HG03039 (cell line): ENCODE results near the gene CHRNB2.

Source experiments
- ATAC-seq: cut with Tn5 transposase; IDR thresholded peaks from one replicate; pipeline ENCODE4 v1.9.1; 2021; ENCODE audit warnings: mild to moderate bottlenecking, moderate library complexity; ENCODE audit not compliant: unreplicated experiment

CHRNB2 gene

DNA sequence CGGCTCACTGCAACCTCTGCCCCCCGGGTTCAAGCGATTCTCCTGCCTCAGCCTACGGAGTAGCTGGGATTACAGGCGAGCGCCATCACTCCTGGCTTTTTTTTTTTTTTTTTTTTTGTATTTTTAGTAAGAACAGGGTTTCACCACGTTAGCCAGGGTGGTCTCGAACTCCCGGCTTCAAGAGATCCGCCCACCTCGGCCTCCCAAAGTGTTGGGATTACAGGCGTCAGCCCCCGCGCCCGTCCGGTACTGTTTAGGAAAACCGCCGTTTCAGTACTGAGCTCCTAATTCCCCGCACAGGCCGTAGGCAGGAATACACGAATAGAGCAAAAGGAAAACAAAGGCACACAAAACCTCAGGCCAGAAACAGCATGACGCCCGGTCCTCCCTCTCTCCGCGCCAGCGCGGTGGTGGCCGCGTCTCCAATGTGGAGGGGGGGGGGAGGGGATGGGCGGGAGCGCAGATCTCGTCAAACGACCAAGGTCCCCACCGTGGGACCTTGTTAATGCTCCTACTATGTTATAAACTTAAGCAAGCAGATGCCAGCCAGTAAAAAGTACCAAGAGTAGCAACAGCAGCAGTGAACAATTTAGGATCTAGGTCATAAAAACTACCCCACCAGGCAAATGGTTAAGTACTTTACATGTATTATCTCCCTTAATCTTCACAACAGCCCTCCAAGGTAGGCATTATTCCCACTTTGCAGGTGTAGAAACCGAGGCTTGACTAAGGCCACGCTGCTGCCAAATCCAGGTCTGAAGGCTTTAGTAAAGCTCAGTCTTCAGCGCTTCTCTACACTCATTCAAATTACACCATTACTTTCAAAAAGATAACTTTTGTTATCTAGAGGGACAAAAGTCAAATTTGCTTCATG lies 41.1 kb downstream of the CHRNB2 start:
- ATAC-seq = no peak

DNA sequence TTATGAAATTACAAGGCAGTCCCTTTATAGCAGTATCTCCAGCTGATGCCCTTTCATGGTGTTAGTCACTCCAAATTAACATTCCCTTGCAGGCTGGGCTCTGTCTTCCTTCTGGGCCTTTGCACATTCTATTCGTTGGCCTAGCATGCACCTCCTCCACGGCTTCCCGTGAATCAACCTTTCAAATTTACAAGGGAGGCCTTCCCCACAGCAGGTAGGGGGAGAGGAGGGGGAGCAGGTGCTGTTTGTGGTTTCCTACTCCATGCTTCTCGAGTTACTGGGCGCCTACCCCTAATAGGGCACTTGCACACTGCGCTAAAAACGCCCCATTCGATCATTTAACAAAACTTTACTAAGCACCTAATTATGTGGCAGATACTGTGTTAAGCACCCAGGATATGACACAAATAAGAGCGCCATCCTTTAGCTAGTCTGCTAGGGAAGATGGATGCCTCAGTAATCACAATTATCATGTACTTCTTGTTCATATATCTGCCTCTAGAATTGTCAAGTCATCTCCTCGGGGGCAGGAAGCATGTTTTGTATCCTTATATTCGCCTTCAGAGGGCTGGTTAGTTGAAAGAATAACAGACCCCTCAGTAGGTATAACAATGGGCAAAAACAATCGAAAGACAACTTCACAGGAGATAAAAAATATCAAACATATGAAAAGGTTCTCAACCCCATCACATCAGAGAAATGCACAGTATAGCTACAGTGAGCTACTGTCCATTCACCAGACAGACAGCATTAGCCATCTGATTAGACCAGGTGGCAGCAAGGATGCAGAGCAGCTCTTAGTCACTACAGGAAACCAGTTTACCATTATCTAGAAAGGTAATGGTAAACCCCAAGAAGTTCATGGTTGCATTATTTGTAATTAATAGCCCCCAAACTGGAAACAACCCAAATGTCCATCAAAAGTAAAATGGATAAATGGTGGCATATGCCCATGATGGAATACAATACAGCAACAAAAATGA lies 42.1 kb downstream of the CHRNB2 start:
- no peak for ATAC-seq

DNA sequence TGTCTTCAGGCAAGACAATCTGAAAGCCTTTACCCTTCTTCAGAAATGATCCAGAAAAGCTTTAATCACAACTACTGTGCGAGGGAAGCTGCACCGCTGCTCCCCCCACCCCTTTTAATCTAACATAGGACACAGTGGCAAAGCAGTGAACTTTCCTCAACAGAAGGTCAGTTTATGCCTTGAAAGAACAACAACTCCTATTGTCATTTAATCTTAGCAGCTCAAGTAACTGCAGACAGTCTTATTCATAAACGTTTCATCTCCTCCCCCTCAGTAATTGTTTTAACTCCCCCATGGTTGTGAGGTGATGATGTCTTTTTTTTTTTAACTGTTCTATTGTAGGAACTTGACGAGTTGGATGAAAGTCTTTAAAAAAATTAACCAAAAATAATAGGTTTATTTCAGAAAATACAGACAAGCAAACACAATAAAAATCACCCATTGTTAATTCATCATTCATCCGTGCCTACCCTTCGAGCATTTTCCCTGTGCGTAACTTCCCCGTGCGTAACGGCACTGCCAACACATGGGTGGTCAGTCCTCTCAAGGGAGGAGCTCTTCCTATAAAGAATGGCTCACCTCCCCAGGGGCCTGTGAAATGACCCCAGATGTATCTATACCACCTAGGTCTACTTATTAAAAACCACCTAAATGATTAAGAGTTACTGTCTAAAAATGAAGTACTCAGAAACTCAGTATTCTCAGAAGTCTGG lies 43.7 kb downstream of the CHRNB2 start:
- no peak for ATAC-seq

- ATAC-seq = no peak
Observed at GRCh38 chr1:154614247-154614646, 46.7 kb downstream of the CHRNB2 start.

- no peak for ATAC-seq
Observed at GRCh38 chr1:154614901-154615300, 47.3 kb downstream of the CHRNB2 start.

GRCh38 chr1:154615411-154615810 lies 47.8 kb downstream of the CHRNB2 start:
- no peak for ATAC-seq

DNA sequence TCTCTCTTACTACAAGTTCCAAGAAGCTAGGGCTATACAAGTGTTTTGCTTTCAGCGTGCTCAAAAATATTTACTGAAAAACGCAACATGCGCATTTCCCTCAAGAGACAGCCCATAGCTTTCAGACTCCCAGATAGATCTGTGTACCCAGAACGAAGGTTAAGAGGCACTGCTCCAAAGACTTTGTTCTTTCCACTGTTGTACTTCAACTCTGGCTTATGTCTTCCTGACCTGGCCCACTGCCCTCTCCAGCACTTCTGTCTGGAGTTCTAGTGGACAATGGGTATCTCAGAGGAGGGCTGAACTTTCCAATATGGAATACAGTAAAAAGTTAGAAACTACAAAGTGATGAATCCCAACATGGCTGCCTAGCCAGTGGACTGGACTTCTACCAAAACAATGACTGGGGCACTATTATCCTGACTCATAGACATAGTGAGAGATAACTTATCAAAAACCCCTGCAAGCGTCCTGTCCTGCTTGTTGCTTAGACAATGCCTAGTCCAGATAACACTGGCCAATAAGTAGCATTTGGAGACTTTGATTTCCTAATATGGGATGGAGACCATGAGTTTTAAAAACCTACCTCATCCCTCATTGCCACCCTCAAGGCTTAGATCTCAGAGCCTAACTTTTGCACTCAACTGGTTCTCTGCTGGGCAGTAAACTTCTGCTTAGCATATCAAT lies 49.2 kb downstream of the CHRNB2 start:
- no peak for ATAC-seq

DNA sequence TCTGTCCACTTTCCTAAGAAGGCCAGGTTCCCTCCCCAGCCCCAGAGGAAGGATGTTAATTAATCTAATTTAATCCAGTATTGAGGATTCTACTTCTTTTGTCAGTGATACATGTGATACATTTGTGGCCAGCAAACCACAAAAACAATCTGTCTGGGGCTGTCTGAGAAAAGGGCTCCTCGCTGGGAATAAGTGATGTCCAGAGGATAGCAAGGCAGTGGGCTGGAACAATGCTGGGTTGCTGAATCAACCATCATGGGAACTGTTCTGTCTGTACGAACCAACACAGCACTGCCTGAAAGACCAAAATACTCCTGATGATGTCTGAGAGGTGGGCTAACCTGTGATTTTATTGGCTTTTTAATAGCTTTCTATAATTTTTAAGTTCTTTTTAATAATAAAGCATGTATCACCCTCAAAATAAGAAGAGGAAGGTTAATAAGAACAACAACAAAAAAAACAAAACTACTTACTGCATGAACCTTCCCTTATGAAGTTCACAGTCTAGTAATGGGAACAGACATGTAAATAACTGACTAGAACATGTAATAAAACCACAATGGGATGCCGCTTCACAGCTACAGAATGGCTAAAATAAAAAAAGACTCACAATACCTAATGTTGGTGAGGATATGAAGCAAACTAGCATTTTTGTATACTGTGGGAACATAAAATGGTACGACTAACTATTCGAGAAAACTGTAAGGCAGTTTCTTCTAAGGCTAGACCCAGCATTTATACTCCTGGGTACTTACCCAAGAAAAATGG lies 51.8 kb downstream of the CHRNB2 start:
- no peak for ATAC-seq

DNA sequence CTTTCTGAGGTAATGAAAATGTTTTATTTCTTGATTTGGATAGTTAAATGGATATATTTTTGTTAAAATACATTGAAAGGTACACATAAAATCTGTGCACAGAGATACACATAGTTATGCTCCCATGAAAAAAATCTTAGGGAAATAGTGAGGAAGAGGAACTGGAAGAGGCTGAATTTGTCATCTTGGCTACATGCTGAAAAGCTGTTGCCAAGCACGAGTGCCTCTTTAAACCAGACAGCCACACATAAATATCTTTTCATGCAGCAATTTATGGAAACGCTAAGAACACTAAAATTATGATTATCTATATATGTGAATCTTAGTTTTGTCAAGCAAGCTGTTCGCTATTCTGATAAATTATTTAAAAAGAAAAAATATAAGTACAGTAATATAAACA lies 53.2 kb downstream of the CHRNB2 start:
- ATAC-seq = no peak

DNA sequence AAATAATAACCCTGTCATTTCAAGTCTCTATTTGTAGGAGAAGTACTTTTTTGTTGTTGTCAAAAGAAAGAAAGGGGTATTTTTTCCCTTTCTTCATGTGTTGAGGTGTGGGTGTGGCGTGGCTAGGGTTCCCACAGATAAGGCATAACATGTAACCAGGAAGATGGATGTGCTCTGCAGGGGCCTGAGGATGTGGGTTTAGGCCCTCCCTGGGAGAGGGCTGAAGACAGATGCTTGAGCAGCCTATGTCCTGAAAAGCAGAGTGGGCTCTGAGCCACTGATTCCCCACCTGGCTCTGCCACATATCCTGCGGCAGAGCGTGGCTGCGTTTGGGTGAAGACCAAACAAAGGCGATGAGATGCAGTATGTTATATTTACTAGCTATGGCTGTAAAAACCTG lies 54.3 kb downstream of the CHRNB2 start:
- no peak for ATAC-seq

- no peak for ATAC-seq
Observed at GRCh38 chr1:154622503-154623039, 55.0 kb downstream of the CHRNB2 start.

- no peak for ATAC-seq
Observed at GRCh38 chr1:154623358-154623757, 55.8 kb downstream of the CHRNB2 start.

DNA sequence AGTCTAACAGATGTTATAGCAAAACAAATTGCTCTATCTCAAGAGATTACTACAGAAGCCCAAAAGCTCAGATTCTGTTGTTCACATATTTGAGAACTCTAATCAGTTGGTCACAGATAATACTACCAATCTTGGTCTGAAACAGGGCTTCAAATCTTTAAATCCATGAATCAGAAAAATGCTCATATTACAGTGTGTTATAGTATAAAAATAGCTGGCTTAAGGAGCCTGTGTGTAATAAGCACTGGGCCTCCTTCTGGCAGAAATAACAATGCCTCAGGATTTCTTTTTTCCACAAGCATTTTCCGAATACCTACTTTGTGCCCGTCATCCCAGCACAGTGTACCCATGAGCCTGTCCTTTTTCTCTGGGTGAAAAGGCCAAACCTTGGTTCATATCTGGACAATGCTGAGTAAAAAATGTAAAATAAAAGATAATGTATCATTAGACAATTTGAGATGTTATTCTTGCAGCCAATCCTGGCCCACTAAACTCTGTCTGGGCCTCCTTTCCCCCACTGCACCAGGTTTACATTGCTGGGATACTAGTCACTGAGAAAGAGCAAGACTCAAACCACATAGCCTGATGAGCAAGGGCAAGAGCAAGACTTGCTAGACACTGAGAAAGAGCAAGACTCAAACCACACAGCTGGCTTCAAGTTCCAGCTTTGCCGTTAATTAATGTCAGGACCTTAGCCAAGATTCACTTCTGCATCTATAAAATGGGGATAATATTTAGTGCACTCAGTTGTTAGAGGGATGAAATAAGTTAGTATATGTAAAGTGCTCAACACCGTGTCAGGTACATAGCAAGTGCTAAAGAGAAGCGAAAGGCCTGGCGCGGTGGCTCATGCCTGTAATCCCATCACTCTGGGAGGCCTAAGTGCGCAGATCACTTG lies 57.4 kb downstream of the CHRNB2 start:
- ATAC-seq = no peak

DNA sequence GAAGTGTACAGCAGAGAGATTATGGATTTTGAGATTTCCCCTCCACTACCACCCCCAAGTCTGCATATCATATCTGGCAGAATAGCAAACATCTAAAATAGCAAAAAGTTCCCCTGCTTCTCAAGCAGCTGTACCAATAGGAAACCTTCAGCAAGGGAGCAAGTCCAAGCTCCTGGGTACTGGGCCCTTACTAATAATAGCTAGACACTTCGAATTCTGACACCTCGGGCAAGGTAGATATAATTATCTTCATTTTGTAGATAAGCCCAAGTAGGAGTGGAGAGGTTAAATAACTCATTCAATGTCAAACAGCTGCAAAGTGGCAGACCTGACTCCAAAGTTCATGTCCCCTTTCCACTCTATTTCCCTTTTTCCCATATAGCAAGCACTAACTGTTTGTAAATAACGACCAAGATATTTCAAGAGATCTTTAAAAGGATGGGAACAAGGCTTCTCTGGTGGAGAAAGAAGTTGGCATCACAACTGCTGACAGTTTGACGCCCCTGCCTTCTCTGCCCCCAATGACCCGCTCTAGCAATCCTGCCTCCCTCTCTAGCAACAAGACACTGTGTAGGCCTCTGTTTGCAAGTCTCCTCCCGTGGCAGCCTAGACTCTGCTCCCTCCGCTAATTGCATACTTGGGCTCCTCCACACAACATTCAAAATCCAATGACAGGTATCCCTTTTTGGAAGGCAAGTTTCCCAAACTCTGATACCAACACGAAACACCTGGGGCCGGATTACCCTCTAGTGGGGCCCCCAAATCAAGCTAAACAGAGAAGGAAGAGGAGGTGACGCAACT lies 59.1 kb downstream of the CHRNB2 start:
- ATAC-seq = peak; percentile 15

GRCh38 chr1:154627257-154628120 lies 59.9 kb downstream of the CHRNB2 start:
- peak; percentile 45 for ATAC-seq

- ATAC-seq = no peak
Observed at GRCh38 chr1:154628121-154628405, 60.5 kb downstream of the CHRNB2 start.
